ENCODE measurements around the gene ZDHHC8.

- TF ChIP-seq CTCF (IDR thresholded peaks at IDR 0.05) (no peak), POLR2A (IDR thresholded peaks at IDR 0.05) (no peak)
Observed at GRCh38 chr22:20183101-20183500, 51.5 kb downstream of the ZDHHC8 start.
